MCF 10A (cell line): Measurements from ENCODE around the gene SULT4A1. TPM values are rescaled to one million over a fixed set of nuclear protein-coding genes. Genes with fewer than 3 reads are reported as not detected.

Source experiments
- BruUV-seq: library from RNA; stranded (reverse); fragments of 400-500 nt; replicated peaks from 2 replicates; lab custom pipeline; 2021; lab: Mats Ljungman, UMichigan
- CTCF ChIA-PET: fragments of 300-600 bp; sonication (Branson Sonifier 250); formaldehyde crosslinking; extraction: SDS; loops from one replicate; lab custom pipeline; 2021; ENCODE audit warnings: antibody characterized with exemption, inconsistent platforms; lab: Yijun Ruan, JAX
- POLR2A ChIA-PET: fragments of 300-600, 350-650 bp; sonication (Branson Sonifier 250); formaldehyde crosslinking; extraction: SDS; loops from one replicate; lab custom pipeline; 2020; ENCODE audit warnings: antibody characterized with exemption, inconsistent platforms; lab: Yijun Ruan, JAX
- DNase-seq: peaks from one replicate; pipeline ENCODE4 v3.0.0-alpha.2; 2018; ENCODE audit not compliant: unreplicated experiment
- H3K27ac Mint-ChIP-seq: one replicate; pipeline ENCODE4 v1.8.0; 2022; ENCODE audit warnings: mild to moderate bottlenecking, low read depth, mixed read lengths; ENCODE audit not compliant: unreplicated experiment
- H3K27me3 Mint-ChIP-seq: one replicate; pipeline ENCODE4 v1.8.0; 2022; ENCODE audit warnings: mixed read lengths; ENCODE audit not compliant: insufficient read depth, unreplicated experiment
- H3K36me3 Mint-ChIP-seq: one replicate; pipeline ENCODE4 v1.8.0; 2022; ENCODE audit warnings: mild to moderate bottlenecking, moderate library complexity, mixed read lengths; ENCODE audit not compliant: insufficient read depth, unreplicated experiment
- H3K4me1 Mint-ChIP-seq: one replicate; pipeline ENCODE4 v1.8.0; 2022; ENCODE audit warnings: mixed read lengths; ENCODE audit not compliant: insufficient read depth, unreplicated experiment
- H3K4me3 Mint-ChIP-seq: one replicate; pipeline ENCODE4 v1.8.0; 2022; ENCODE audit warnings: mild to moderate bottlenecking, moderate library complexity, mixed read lengths; ENCODE audit not compliant: unreplicated experiment
- H3K9me3 Mint-ChIP-seq: one replicate; pipeline ENCODE4 v1.8.0; 2022; ENCODE audit warnings: mixed read lengths; ENCODE audit not compliant: unreplicated experiment
- CTCF ChIP-seq: fragments of 200-600 bp; IDR thresholded peaks from one replicate; pipeline ENCODE4 v1.8.0; 2022; ENCODE audit warnings: antibody characterized with exemption, mild to moderate bottlenecking; ENCODE audit not compliant: unreplicated experiment
- intact Hi-C: fragments of 100-400 bp; cut with micrococcal nuclease; formaldehyde crosslinking; loops from 2 replicates; pipeline ENCODE4 v1.14.1; 2022
- total RNA-seq: library from RNA; stranded (reverse); gene quantifications from 2 replicates; pipeline ENCODE4 v1.2.3, GENCODE V29; 2022

The SULT4A1 gene
- total RNA-seq, 1 experiment from 2014 or later, result not detected

- intact Hi-C loops, result no loop called here
- Mint-ChIP-seq H3K27me3 (peaks cover 12% of the 10 kb centered on the region), H3K4me3 (no peak overlapping the region), H3K27ac (no peak overlapping the region), H3K36me3 (no peaks in the 10 kb centered on the region), H3K4me1 (no peaks in the 10 kb centered on the region), H3K9me3 (no peaks in the 10 kb centered on the region)
- no TSS peak for BruUV-seq
- no peak for TF ChIP-seq CTCF
- POLR2A ChIA-PET, result no interaction called here
- no peak for DNase-seq
- CTCF ChIA-PET, result no interaction called here
Observed at GRCh38 chr22:43792905-43793304, 69.4 kb downstream of the SULT4A1 start.

DNA sequence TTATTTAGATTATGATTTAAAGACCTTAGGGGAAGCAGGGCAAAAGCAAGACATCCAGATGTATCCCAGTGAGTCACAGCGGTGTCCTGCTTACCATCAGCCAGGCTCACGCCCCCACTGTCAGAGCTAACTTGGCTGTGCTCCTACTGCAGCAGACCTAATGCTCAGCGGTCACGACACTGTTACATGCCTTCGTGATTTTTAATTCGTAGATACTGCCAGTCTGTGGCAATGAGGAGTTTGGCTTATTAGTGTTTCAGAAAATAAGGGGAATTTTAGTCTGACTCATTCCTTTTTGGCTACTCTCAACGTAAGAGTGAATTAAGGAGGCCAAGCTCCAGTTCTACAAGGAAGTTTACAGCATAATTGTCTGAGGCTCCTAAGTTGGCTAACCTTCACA lies 72.9 kb downstream of the SULT4A1 start:
- ChIA-PET CTCF (interaction anchor here (0.6 to 0.7 kb wide), 2 partner anchors 9 to 81 kb away, joined by 3 read pairs; no protein-coding TSS in a partner anchor), POLR2A (interaction anchor here (0.6 to 1.2 kb wide), 4 partner anchors 23 to 165 kb away, joined by 3 to 4 read pairs (median 3); partner anchors contain the start of gene EFCAB6)
- intact Hi-C loops, result no loop called here
- no peaks in the 10 kb centered on the region for H3K27me3 Mint-ChIP-seq
- no TSS peak for BruUV-seq
- TF ChIP-seq CTCF, result no peak
- peak; percentile 72 for DNase-seq
- H3K27ac Mint-ChIP-seq, result peak overlapping the region; percentile 55
- H3K4me3 Mint-ChIP-seq, result no peak overlapping the region
- H3K4me1 Mint-ChIP-seq, result no peaks in the 10 kb centered on the region
- no peaks in the 10 kb centered on the region for H3K36me3 Mint-ChIP-seq
- H3K9me3 Mint-ChIP-seq, result no peaks in the 10 kb centered on the region

GRCh38 chr22:43783777-43784176 lies 78.5 kb downstream of the SULT4A1 start:
- no peak overlapping the region for H3K4me3 Mint-ChIP-seq
- peaks cover 4% of the 10 kb centered on the region for H3K36me3 Mint-ChIP-seq
- peak; percentile 21 for DNase-seq
- intact Hi-C loops, result no loop called here
- no peaks in the 10 kb centered on the region for H3K9me3 Mint-ChIP-seq
- POLR2A ChIA-PET, result no interaction called here
- H3K27me3 Mint-ChIP-seq, result no peaks in the 10 kb centered on the region
- no peak overlapping the region for H3K27ac Mint-ChIP-seq
- H3K4me1 Mint-ChIP-seq, result no peaks in the 10 kb centered on the region
- CTCF ChIA-PET, result no interaction called here
- no peak for TF ChIP-seq CTCF
- BruUV-seq, result no TSS peak

DNA sequence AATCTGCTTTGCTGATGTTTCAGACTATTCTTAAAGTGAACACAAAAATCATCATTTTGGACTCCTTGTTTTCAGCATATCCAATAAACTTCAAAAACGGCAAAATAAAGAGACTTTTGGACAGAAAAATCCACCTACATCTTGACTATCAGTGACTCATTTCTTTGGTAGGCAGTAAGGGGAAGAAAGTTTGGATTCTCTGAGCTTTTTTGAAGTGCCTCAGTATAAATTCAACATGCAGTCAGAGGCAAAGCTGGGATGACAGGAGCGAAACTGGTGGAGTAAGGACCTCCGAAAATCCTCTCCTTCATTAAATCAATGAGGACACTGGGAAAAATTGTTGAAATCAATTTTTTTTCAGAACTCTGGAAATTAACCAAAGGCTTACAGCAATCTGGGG lies 79.9 kb downstream of the SULT4A1 start:
- no TSS peak for BruUV-seq
- intact Hi-C loops, result no loop called here
- Mint-ChIP-seq H3K4me1 (peaks cover under 1% of the 10 kb centered on the region), H3K27ac (no peak overlapping the region), H3K4me3 (no peak overlapping the region), H3K27me3 (no peaks in the 10 kb centered on the region), H3K36me3 (peaks cover 4% of the 10 kb centered on the region), H3K9me3 (no peaks in the 10 kb centered on the region)
- POLR2A ChIA-PET, result no interaction called here
- no peak for DNase-seq
- TF ChIP-seq CTCF, result no peak
- CTCF ChIA-PET, result no interaction called here
